MM.1S (cell line): ENCODE measurements around the gene MED13L.

Experiments used
- CTCF ChIP-seq: fragments of 300-600 bp; sonication (generic); IDR thresholded peaks from 2 replicates; pipeline ENCODE4 v1.5.1; 2016; ENCODE audit warnings: antibody characterized with exemption, low read length, mixed read lengths
- EZH2 ChIP-seq: fragments of 300-600 bp; sonication (generic); optimal IDR thresholded peaks from 2 replicates; pipeline ENCODE3; 2017; ENCODE audit warnings: low read depth, mild to moderate bottlenecking, antibody characterized with exemption, low read length, mixed read lengths
- EZH2phosphoT487 ChIP-seq: fragments of 300-600 bp; sonication (generic); IDR thresholded peaks from 2 replicates; pipeline ENCODE4 v1.6.1; 2018; ENCODE audit warnings: antibody characterized with exemption, low read length

- TF ChIP-seq EZH2 (no peak), CTCF (no peak), EZH2phosphoT487 (no peak)
These were observed 316.4 kb downstream of the MED13L start for GRCh38 chr12:115960868-115961802.
